Measurements from ENCODE around the gene SLC4A1AP.

The SLC4A1AP gene

DNA sequence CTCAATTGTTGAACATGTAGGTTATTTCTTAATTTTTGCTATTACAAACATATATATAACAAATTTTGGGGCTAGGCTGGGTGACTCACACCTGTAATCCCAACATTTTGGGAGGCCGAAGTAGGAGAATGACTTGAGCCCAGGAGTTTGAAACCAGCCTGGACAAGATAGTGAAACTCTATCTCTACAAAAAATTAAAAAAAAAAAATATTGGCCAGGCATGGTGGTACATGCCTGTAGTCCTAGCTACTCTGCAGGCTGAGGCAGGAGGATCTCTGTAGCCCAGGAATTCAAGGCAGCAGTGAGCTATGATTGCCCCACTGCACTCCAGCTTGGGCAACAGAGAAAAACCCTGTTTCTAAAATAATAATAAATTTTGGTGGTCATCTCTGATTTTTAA, 23.5 kb downstream of the SLC4A1AP start:
- no peak for DNase-seq (ENCODE audit: low spot score)
- no peak overlapping the region for H3K27ac ChIP-seq
- no peak overlapping the region for H3K4me3 ChIP-seq
- TF ChIP-seq, protein P1, sequence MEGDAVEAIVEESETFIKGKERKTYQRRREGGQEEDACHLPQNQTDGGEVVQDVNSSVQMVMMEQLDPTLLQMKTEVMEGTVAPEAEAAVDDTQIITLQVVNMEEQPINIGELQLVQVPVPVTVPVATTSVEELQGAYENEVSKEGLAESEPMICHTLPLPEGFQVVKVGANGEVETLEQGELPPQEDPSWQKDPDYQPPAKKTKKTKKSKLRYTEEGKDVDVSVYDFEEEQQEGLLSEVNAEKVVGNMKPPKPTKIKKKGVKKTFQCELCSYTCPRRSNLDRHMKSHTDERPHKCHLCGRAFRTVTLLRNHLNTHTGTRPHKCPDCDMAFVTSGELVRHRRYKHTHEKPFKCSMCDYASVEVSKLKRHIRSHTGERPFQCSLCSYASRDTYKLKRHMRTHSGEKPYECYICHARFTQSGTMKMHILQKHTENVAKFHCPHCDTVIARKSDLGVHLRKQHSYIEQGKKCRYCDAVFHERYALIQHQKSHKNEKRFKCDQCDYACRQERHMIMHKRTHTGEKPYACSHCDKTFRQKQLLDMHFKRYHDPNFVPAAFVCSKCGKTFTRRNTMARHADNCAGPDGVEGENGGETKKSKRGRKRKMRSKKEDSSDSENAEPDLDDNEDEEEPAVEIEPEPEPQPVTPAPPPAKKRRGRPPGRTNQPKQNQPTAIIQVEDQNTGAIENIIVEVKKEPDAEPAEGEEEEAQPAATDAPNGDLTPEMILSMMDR (IDR thresholded peaks at IDR 0.05) = no peak

DNA sequence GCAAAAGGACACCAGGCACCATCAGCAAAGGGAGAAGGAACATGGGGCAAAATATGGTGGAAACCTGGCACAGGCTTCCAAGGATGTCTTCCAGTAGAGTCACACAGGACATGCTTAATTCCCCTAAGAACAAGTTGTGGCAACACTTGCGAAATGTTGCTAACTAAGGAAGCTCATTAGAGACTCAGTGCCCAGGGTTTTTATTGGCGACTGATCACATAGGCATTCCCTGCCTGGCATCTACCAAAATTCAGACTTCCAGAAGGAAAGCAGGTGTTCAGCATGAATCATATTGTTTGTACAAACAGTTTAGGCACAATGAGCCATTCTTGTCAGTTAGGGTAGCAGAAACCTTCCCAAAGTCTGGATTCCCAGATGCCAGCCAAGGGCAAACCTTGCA, 25.7 kb downstream of the SLC4A1AP start:
- TF ChIP-seq, protein P1 (IDR thresholded peaks at IDR 0.05) = no peak
- DNase-seq (ENCODE audit: low spot score) = no peak
- Histone ChIP-seq H3K27ac (no peak overlapping the region), H3K4me3 (no peak overlapping the region)

DNA sequence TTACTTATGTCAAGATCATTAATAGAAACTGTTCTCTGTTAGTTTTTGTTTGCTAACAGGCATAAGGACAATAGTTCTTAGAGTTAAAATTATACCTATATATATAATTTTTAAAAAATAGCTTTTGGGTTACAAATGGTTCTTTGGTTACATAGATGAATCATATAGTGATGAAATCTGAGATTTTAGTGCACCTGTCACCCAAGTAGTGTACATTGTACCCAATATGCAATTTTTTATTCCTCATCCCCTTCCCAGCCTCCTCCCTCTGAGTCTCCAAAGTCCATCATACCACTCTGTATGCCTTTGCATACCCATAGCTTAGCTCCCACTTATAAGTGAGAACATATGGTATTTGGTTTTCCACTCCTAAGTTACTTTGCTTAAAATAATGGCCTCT, 26.4 kb downstream of the SLC4A1AP start:
- no peak for DNase-seq (ENCODE audit: low spot score)
- Histone ChIP-seq H3K27ac (no peak overlapping the region), H3K4me3 (no peak overlapping the region)
- TF ChIP-seq, protein P1 (IDR thresholded peaks at IDR 0.05) = no peak

DNA sequence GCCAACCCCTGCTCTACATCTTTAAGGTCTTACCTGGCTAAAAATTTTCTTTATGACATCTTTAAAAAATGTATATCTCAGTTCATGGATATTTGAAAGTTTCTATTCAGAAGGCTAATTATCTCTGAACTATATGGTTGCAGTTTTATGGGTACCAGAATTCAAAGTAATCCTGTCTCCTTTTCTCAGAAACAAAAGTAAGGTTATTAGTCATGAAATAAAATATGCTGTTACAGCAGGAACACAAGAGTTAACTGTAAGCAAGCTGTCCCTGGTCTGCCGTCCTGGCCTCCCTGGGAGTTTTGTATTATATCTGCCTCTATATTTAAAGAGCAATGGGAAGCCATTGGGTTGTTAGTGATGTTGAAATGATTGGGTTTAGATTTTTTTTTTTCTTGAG, 34.0 kb downstream of the SLC4A1AP start:
- Histone ChIP-seq H3K27ac (no peak overlapping the region), H3K4me3 (no peak overlapping the region)
- TF ChIP-seq, protein P1 (IDR thresholded peaks at IDR 0.05) = no peak
- DNase-seq (ENCODE audit: low spot score) = no peak

DNA sequence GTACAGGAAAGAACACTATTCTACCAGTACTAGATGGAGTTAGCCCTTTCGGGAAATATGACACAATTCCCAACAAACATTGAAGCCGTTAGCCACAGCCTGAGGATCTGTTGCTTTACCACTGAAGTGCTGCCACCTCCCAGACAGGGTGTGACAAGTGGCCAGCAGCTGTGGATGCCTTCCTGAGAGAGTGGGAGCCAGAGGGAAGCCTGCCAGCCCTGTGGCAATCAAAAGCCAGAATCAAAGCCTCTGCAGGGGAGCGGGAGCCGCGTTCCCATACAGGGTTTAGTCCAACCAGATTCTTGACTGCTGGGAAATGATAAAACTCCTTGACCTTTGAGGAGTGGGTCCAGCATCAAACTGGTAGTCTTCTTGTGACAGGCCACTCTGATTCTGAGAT, 38.0 kb downstream of the SLC4A1AP start:
- H3K27ac ChIP-seq = no peak overlapping the region
- TF ChIP-seq, protein P1 (IDR thresholded peaks at IDR 0.05) = no peak
- H3K4me3 ChIP-seq = no peak overlapping the region
- DNase-seq (ENCODE audit: low spot score) = no peak

DNA sequence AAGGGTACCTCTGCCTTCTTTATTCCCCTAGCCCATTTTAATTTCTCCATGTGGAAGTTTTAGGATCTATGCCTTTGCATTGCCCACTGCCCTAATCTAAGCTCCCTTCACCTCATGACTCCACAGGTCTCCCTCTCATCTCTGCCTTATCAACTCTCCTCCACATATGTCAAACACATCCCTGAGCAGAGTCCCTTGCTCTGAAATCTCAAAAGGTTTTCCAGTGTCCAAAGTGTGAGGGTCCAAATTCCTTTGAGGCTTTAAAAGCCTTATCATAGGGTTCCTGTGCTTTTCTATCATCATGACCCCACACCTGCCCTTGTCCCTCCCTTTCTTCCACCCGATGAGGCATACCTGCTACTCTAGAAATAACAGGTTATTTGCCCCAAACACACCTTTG, 38.6 kb downstream of the SLC4A1AP start:
- H3K27ac ChIP-seq = no peak overlapping the region

DNA sequence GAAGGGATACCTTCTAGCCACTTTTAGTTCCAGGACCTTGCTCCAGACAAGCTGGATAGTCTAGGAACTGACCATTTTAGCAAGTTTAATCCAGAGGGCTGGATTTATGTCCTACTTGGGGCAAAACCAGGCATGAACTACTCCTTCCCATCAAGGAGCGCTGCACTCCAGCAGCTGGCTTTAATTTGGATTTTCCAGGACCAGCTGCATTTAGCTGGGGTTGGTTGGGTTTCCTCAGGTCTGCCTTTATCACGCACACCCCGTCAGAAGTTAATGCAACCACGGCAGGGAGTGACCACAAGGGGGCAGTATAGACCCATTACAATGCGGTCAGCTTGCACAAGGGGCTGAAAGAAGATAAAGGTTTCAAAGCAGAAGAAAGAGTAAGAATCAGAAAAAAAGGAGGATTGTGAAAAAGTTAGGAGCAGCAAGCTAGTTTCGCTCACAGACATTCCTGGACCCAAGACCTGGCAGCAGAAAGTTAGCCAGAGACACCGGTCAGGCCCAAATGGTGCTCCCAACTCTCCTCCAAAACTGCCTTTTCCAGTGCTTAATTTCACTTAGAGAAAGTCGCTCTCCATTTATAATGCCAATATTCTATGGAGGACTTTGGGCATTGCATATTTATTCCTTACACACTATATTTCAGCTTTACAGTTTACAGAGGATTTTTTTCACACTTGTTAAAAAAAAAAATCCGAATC, 40.1 kb downstream of the SLC4A1AP start:
- TF ChIP-seq, protein P1 (IDR thresholded peaks at IDR 0.05) = peak; percentile 90
- Histone ChIP-seq H3K4me3 (no peak overlapping the region), H3K27ac (peak overlapping the region; percentile 89 to 91)
- no peak for DNase-seq (ENCODE audit: low spot score)

More for the DNA sequence above, 38.6 kb downstream of the SLC4A1AP start:
- DNase-seq (ENCODE audit: low spot score) = no peak
- no peak overlapping the region for H3K4me3 ChIP-seq
- TF ChIP-seq, protein P1 (IDR thresholded peaks at IDR 0.05) = no peak
